ENCODE measurements around the gene GOT1.

The GOT1 gene

DNA sequence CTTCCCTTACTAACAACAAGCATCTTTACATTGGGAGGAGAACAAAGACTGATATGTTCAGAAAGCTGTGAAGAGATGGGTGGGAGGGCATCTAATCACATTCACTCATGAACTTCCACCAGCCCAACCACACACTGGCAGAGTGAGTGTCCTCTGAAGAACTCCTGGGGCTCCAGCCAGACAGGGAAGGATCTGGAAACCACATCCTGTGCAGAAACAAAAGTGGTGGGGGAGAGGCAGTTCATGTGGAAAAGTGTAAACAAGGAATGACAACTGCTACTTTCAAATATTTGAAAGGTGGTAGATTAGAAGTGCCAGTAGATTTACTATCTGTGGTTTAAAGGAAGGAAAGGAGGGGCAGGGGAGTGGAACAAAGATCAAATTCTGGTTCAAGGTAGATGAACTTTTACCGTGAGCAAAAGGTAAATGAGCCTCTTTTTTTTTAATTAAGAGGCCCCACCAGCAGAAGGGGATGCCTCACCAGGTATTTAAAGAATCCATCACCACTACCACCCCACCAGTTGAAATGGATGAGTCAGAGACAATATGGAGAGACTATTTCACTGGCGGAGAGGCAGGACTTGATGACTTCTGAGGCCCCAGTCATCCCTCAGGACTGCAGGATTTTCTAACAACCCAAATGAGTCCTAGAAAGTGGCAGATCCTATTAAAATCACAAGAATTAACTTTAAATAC lies 34.5 kb downstream of the GOT1 start:
- Histone ChIP-seq H3K27me3 (ENCODE audit: control insufficient read depth, insufficient read depth, low read length) (no peaks in the 10 kb centered on the region), H3K4me1 (no peaks in the 10 kb centered on the region), H3K4me2 (ENCODE audit: low read length) (no peak overlapping the region), H3K79me2 (no peaks in the 10 kb centered on the region), H3K9ac (no peak overlapping the region), H3K9me3 (ENCODE audit: control insufficient read depth, low read length) (no peaks in the 10 kb centered on the region), H3K4me3 (ENCODE audit: low read depth, low read length) (no peak overlapping the region), H3K27ac (no peak overlapping the region), H3K36me3 (ENCODE audit: control insufficient read depth, insufficient read depth, low read length) (no peaks in the 10 kb centered on the region), H2AFZ (no peak overlapping the region)
- no peak for TF ChIP-seq CTCF (IDR thresholded peaks at IDR 0.05)

GRCh38 chr10:99394761-99395386 lies 35.5 kb downstream of the GOT1 start:
- TF ChIP-seq CTCF (IDR thresholded peaks at IDR 0.05) = no peak
- no peaks in the 10 kb centered on the region for H3K36me3 ChIP-seq (ENCODE audit: control insufficient read depth, insufficient read depth, low read length)
- no peak overlapping the region for H2AFZ ChIP-seq
- no peak overlapping the region for H3K4me2 ChIP-seq (ENCODE audit: low read length)
- no peaks in the 10 kb centered on the region for H3K79me2 ChIP-seq
- no peak overlapping the region for H3K4me3 ChIP-seq (ENCODE audit: low read depth, low read length)
- no peaks in the 10 kb centered on the region for H3K4me1 ChIP-seq
- H3K9me3 ChIP-seq (ENCODE audit: control insufficient read depth, low read length) = no peaks in the 10 kb centered on the region
- no peak overlapping the region for H3K27ac ChIP-seq
- H3K9ac ChIP-seq = no peak overlapping the region
- no peaks in the 10 kb centered on the region for H3K27me3 ChIP-seq (ENCODE audit: control insufficient read depth, insufficient read depth, low read length)

DNA sequence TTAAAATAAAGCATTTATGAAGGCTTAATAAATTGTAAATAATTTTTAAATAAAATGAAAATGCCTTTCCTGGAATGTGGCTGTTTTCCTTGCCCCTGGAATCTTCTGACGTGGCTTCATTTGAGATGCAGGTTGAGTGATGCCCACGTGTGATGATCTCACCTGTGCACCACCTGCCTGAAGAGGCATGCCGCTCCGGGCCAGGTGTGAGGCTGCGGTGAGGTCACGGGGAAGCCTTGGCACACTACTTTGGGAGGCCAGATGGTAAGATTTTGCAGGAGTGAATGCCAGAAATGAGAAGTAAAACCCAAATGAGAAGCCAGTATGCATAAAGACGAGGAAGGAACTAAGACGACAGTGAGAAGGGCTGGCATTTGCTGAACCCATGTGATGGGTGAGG lies 36.2 kb downstream of the GOT1 start:
- Histone ChIP-seq H3K27ac (no peak overlapping the region), H3K27me3 (ENCODE audit: control insufficient read depth, insufficient read depth, low read length) (no peaks in the 10 kb centered on the region), H3K9me3 (ENCODE audit: control insufficient read depth, low read length) (no peaks in the 10 kb centered on the region), H3K79me2 (no peaks in the 10 kb centered on the region), H3K4me3 (ENCODE audit: low read depth, low read length) (no peak overlapping the region), H3K4me1 (no peaks in the 10 kb centered on the region), H2AFZ (no peak overlapping the region), H3K9ac (no peak overlapping the region), H3K36me3 (ENCODE audit: control insufficient read depth, insufficient read depth, low read length) (no peaks in the 10 kb centered on the region), H3K4me2 (ENCODE audit: low read length) (no peak overlapping the region)
- TF ChIP-seq CTCF (IDR thresholded peaks at IDR 0.05) = no peak

GRCh38 chr10:99393683-99394082 lies 36.7 kb downstream of the GOT1 start:
- Histone ChIP-seq H3K4me3 (ENCODE audit: low read depth, low read length) (no peak overlapping the region), H3K9ac (no peak overlapping the region), H2AFZ (no peak overlapping the region), H3K79me2 (no peaks in the 10 kb centered on the region), H3K27me3 (ENCODE audit: control insufficient read depth, insufficient read depth, low read length) (no peaks in the 10 kb centered on the region), H3K9me3 (ENCODE audit: control insufficient read depth, low read length) (no peaks in the 10 kb centered on the region), H3K4me1 (no peaks in the 10 kb centered on the region), H3K27ac (no peak overlapping the region), H3K4me2 (ENCODE audit: low read length) (no peak overlapping the region), H3K36me3 (ENCODE audit: control insufficient read depth, insufficient read depth, low read length) (no peaks in the 10 kb centered on the region)
- no peak for TF ChIP-seq CTCF (IDR thresholded peaks at IDR 0.05)

DNA sequence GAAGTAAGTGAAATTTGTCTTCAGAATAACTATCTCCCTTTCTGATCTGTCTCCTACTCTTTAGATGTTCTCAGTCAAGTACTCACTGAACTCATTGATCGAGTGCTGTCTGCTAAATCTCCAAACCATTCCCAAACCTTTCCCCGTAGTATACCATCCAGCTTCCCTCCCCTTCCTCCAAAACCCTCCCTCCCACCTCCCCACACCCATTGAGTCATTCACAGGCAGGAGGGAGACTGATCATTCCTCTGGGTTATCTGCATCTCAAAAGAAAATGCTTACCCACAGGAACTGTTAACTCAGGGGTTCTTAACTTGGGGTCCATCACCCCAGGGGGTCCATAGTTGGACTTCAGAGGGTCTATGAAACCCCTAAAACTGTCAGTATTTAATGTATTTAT lies 37.4 kb downstream of the GOT1 start:
- Histone ChIP-seq H2AFZ (no peak overlapping the region), H3K27me3 (ENCODE audit: control insufficient read depth, insufficient read depth, low read length) (no peaks in the 10 kb centered on the region), H3K4me1 (no peaks in the 10 kb centered on the region), H3K79me2 (no peaks in the 10 kb centered on the region), H3K4me3 (ENCODE audit: low read depth, low read length) (no peak overlapping the region), H3K9ac (no peak overlapping the region), H3K9me3 (ENCODE audit: control insufficient read depth, low read length) (no peaks in the 10 kb centered on the region), H3K27ac (no peak overlapping the region), H3K36me3 (ENCODE audit: control insufficient read depth, insufficient read depth, low read length) (no peaks in the 10 kb centered on the region), H3K4me2 (ENCODE audit: low read length) (no peak overlapping the region)
- TF ChIP-seq CTCF (IDR thresholded peaks at IDR 0.05) = no peak

All from parathyroid adenoma (tissue), 2 donors.